Measurements from ENCODE around the gene TOB1. TPM values are rescaled to one million over a fixed set of nuclear protein-coding genes. Genes with fewer than 3 reads are reported as not detected.

The TOB1 gene
- total RNA-seq, 1 donor from 2014 or later: 71.1 TPM

DNA sequence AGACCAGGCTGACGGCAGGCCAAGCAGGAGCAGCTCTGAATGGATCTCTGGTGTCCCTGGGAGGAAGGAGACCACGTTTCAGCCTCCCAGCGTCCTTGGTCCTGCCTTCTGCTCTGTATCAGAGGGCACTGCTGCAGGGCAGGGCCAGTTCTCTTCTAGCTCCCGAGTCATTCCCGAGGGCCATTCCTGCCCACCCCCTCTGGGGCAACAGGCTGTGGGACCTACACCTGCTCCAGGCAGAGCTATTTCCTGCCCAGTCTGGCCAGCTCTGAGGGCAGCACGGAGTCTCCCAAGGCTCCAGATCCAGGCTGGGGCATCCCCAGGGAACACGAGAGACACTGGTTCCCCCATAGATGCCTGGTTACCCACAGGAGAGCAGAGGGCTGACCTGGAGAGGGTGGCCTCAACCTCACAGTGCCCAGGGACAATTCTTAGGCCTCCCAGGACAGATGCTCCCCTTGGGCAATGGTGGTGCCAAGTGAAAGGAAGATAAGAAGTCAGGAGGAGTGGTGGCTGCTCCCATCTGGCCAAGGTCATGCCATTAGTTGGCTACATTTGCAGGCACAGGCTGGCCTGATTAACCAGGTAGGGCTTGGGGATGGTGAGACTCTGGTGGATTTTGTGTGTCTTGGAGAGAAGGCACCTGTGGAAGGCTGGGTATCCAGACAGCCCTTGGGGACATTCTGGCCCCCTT lies 28.7 kb downstream of the TOB1 start:
- intact Hi-C loops (cut with DNase I): no loop called here
- DNase-seq (ENCODE audit: low spot score): no peak

DNA sequence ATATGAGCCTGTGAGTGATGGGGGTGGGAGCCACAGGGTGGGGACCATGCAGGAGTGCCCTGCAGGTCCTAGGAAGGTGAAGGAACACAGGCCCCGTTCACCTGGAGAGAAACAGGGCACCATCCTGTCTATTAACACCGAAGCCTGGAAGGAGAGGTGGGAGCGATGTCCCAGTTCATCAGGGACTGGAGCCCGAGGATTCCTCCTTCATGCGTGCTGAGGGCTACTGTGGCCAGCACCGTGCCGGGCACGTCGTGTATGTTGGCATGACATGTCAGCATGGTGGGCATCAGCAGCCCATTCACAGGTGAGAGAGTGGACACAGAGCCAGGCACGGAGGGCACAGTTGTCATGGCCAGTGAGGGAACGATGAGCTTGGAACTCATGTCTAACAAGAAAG lies 29.3 kb downstream of the TOB1 start:
- DNase-seq (ENCODE audit: low spot score): no peak
- intact Hi-C loops (cut with DNase I): no loop called here

DNA sequence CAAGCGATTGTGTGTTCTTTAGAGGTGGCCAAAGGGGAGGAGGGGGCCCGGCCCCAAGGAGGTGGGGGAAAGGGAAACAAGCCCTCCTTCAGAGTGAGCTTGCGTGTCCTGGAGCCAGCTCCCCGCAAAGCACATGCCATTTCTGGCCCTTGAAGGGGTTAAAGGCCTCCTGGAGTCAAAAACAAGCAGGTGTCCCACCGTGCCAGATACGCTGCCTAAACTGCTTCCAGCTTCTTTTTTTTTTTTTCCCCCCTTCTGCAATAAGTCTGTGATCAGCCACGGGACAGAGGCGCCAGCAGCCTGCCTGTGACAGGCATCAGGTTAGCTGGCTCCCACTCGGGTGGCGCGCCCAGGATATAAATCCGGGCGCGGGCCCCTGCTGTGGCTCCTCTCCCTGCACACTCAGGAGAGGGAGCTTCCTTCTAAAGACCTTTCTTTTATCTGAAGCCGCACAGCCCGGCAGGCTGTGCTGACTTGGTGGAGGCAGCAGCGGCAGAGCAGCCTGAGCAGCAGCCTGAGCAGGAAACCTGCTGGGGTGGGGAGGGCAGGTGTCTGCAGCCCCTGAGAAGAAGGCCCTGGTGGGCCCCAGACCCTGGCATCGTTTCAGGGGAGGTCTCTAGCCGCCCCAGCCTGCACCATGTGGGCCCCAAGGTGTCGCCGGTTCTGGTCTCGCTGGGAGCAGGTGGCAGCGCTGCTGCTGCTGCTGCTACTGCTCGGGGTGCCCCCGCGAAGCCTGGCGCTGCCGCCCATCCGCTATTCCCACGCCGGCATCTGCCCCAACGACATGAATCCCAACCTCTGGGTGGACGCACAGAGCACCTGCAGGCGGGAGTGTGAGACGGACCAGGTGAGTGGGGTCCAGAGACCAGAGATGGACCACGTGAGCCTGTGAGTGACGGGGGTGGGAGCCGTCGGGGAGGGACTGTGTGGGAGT lies 30.6 kb downstream of the TOB1 start, which contains the start of gene WFIKKN2:
Gene WFIKKN2 (plus strand): TSS at position 286 of the 934 bp plus-strand sequence. CDS start 352 bp downstream, at position 638.
- intact Hi-C loops (cut with DNase I): no loop called here
- DNase-seq (ENCODE audit: low spot score): no peak

DNA sequence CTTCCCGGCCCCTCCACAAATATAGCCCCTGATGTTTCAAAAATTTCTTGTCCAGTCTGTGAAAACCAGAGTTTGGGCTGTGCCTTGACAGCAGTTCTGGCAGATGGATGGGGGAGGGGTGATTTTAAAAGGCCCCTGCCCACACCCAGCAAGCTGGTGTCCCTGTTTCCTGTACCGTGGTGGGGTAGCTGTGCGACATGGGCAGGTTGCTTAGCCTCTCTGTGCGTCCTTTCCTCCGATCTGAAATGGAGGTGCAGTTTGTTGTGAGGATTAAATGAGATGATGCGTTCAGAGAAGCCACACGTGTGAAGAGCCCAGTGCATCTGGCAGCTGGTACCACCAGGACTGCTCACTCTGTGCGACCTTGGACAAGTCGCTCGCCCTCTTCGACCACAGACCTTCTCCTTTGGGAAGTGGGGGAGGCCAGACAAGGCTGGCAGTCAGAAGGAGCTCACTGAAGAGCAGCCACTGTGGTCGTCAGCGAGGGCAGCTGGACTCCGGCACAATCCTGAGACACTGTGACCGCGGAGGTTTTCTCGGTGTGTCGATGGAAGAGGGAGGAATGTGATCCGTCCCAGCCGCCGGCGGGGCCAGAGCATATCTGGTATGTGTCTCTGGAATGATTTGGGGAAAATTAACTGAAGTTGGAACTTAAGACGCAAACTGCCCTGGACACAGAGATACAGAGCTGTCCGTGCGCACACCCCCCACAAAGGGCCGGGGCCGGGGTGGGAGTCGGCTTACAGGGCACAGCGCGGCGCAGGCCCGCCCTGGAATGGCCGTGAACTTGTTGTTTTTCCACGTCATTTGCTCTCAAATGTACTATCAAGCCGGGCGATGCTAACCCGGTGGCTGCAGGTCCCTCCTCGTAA lies 31.5 kb downstream of the TOB1 start:
- DNase-seq (ENCODE audit: low spot score): no peak
- intact Hi-C loops (cut with DNase I): no loop called here

DNA sequence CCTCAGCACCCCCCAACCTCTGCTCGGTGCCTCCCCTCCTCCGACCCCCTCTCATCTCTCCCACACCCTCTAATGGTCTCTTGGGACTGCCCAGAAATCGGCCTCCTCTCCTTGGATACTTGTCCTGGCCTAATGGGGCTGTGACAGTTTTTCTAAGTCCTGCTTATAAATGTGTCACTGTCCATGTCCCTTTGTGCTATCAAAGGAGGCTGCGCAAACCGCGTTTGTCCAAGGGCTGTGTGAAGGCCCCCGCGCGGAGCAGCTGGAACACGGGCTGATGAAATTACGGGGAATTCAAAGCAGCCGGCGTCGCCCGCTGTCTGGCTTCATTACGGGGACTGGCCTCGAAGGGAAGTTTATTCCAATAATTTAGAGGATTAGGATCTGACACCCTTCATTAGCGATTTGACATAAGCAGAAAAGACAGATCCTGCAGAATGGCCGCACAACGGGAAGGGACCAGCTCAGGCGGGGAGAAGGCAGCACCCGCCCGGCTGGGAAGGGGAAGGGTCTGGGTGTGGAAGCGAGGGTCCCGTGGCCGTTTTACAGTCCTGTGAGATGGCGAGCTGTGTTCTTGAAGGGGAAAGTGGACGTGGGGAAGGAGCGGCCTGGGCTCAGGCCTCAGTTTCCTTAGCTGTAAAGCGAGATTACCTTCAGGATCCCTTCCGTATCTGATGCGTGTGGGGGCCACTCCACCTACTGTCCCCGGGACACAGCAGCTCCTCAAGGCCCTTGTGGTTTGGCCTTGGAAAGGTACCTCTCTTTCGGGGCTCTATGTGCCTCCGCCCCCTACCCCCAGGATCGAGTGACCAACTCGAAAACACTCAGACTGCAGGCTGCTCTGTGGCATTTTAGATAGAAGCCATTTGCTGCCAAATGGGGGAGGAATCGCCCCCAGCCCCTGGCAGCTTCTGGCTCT lies 32.4 kb downstream of the TOB1 start:
- intact Hi-C loops (cut with DNase I): no loop called here

DNA sequence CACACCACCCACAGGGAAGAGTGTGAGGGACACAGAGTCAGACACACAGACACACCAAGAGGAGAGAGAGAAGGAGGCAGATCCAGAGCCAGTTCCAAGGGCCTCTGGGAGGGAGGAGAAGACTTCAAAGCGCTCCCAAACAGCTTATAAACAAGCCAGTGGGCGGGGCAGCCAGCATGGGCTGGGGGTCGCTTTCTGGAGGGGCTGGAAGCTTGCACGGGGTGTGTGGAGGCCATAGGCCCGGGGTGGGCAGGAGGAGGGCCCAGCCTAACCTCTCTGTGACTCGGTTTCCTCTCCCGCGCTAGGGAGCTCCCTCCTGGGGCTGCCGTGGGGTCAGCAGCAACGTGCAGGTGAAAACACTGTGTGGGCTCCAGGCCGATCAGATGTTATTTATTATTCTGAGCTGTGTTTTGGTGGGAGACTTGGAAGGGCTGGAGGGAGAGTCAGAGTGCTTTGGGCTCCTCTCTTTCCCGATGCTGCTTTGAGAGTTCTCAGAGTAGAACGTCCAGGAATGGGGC lies 33.2 kb downstream of the TOB1 start:
- intact Hi-C loops (cut with DNase I): no loop called here
- DNase-seq (ENCODE audit: low spot score): no peak

More for the DNA sequence above, 32.4 kb downstream of the TOB1 start:
- DNase-seq (ENCODE audit: low spot score): no peak

DNA sequence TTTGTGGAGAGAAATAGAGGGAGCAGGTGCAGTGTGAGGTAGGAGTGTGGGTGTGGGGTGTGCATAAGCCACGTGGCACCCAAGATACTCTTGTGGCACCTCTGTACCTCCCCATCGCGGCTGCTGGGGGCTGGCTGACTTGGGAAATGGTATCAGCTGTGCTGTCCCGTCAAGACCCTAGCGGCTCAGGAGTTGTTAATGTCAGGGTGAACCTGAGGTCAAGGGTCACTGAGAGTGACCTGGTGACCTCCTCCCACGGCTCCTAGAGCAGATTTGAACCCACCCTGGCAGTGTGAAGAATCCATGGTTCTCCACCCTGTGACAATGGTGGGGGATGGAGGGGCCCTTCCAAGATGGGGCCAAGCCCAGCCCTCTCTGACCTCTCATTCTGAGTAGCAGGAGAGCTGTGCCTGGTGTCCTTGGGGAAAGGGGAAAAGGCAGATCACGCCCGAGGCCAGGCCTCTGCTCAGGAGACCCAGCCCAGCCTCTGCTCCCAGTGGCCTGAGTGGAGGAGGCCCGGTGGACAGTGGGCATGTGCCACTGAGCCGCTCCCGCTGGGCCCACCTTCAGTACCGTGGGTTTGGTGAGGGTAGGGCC lies 33.8 kb downstream of the TOB1 start:
- no peak for DNase-seq (ENCODE audit: low spot score)
- intact Hi-C loops (cut with DNase I): no loop called here

DNA sequence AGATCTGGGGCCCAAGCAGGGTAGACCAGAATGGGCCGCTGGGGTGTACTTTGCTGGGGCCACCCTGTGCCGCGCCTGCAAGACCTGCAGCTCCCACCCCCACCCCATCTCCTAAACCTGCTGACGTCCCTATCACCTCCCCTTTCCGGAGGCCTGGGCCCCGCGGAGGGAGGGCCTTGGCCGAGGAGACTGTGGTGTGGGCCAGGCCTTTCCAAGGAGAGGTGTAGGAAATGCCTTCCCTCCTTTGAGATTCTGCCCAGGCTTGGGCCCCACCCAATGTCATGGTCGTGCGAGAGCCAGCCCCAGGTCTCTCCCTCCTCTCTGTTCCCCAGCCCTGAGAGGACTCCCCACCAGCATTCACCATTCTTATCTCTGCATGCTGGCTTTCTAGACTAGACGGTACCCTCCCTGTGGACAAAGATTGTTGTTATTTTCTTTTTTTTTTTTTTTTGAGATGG lies 34.7 kb downstream of the TOB1 start:
- DNase-seq (ENCODE audit: low spot score): no peak
- intact Hi-C loops (cut with DNase I): no loop called here

DNA sequence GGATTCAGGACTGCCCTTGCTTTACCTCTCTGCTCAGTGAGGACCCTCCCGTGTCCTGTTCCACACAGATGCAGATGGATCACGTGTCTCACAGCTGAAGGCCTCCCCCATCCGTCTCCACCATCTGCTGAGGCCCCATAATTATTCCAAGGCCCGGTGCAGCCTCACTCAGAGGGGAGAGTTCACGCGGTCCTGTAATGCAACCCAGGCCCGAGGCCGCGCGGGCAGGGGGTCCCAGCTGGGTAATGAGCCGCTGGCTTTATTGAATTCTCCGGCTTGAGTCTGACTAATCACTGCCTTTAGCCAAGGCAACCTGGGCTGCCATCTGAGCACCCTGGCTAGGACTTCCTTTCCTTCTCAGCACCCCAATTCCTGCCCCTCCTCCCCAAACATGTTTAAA lies 35.2 kb downstream of the TOB1 start:
- DNase-seq (ENCODE audit: low spot score): no peak
- intact Hi-C loops (cut with DNase I): no loop called here

DNA sequence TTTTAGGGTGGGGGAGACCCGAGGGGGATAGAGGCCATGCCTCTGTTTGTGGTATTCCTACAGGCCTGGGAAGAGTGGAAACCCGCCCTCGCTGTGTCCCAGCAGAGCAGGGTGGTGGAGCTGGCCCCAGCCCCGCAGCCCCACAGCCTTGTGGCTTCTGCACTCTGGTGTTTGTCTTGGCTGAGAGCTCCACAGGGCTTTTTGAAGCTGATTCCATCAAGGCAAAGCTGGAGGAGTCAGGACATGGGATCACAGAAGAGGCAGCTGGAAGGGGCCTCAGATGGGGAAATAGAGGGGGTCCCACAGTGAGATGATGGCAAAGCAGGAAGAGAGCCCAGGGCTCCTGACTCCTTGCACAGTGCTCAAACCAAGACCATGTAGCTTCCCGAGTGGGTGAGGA lies 35.8 kb downstream of the TOB1 start:
- DNase-seq (ENCODE audit: low spot score): no peak
- intact Hi-C loops (cut with DNase I): no loop called here

DNA sequence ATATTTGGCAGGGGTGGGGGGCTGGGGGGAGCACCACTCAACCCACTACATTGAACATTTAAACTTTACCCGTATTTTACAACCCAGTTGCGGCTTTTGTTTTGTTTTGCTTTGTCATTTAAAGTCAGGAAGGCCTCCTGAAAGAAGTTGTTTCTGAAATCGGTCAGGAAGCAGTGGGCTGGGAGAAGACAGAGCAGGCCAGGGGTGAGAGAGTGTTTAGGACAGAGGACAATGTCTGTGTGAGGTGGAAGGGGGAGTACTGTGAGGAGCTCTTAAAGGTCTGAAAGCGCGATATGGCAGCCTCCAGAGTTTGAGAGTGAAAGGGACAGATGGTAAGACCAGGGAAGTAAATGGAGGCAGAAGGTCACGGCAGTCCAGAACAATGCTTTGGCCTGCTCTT lies 36.8 kb downstream of the TOB1 start:
- DNase-seq (ENCODE audit: low spot score): no peak
- intact Hi-C loops (cut with DNase I): no loop called here

DNA sequence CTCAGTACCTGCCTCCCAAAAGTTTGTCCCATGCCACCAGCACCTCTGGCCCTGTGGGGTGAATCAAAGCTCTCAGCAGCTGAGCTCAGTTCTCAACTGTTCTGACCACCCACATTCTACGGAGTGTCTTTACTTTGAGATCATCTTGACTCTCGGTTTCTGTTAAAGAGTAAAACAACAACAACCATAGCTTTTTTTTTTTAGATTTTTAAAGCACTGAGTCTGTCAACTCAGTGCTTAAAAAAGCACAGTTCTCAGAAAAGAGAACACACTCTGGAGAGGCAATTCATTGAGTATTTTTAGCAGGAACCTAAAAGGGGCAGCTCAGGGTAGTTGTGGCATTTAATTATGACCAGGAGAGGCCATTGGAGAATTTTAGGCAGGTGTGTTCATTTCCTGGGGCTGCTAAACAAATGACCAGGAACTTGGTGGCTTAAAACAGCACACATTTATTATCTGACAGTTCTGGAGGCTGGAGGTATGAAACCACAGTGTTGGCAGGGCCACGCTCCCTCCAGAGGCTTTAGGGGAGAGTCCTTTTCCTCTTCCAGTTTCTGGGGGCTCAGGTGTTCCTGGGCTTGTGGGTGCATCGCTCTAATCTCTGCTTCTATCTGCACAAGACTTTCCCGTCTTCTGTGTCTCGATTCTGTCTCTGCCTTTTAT lies 37.5 kb downstream of the TOB1 start:
- intact Hi-C loops (cut with DNase I): no loop called here
- no peak for DNase-seq (ENCODE audit: low spot score)

DNA sequence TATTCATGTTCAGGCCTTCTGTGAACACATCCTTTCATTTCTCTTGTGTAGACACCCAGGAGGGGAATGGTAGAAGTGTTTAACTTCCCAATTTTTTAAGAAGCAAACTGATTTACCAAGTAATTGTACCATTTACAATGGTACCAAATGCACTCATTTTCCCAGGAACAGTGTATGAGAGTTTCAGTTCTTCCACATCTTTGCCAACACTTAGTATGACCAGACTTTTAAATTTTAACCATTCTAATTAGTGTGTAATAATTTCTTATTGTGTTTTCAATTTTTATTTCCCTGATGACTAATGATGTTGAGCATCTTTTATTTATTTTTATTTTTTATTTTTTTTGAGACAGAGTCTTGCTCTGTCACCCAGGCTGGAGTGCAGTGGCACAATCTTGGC lies 41.0 kb downstream of the TOB1 start:
- intact Hi-C loops (cut with DNase I): no loop called here
- DNase-seq (ENCODE audit: low spot score): no peak

DNA sequence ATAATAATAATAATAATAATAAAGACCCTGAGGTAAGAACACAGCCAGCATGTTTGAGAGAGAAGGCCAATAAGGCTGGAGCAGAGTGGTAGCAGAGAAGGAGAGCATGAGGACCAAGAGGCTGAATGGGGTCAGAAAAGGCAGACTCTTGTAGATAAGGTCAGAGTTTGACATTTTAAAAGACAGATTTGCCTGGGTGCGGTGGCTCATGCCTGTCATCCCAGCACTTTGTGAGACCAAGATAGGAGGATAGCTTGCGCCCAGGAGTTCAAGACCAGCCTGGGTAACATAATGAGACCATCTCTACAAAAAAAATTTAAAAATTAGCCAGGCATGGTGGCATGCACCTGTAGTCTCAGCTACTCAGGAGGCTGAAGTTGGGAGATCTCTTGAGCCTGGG lies 41.7 kb downstream of the TOB1 start:
- no peak for DNase-seq (ENCODE audit: low spot score)
- intact Hi-C loops (cut with DNase I): no loop called here

DNA sequence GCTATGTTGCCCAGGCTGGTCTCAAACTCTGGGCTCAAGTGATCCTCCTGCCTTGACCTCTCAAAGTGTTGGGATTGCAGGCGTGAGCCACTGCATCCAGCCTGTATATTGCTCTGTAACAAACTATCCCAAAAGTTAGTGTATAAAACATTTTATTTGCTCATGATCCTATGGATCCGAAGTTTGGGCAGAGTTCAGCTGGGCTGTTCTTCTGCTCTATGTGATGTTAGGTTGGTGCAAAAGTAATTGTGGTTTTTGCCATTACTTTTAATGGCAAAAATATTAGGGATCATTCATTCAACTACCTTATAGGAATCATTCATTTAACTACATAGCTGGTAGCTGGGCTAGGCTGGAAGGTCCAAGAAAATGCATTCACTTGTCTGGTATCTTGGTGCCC lies 43.6 kb downstream of the TOB1 start:
- DNase-seq (ENCODE audit: low spot score): no peak
- intact Hi-C loops (cut with DNase I): no loop called here

DNA sequence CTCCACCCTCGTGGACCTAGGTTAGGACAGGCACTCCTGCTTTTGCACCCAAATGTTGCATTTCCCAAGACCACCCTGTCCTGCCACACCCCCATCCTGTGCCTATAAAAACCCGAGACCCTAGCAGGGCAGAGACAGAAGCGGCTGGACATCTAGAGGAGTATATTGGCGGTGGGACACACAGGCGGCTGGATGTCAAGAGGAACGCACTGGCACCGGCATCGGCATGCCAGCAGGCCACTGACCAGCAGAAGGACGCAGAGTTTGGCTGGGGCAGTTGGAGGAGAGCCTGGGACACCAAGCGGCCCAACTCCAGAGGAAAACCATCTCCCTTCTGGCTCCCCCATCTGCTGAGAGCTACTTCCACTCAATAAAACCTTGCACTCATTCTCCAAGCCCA lies 45.5 kb downstream of the TOB1 start:
- intact Hi-C loops (cut with DNase I): no loop called here
- no peak for DNase-seq (ENCODE audit: low spot score)

DNA sequence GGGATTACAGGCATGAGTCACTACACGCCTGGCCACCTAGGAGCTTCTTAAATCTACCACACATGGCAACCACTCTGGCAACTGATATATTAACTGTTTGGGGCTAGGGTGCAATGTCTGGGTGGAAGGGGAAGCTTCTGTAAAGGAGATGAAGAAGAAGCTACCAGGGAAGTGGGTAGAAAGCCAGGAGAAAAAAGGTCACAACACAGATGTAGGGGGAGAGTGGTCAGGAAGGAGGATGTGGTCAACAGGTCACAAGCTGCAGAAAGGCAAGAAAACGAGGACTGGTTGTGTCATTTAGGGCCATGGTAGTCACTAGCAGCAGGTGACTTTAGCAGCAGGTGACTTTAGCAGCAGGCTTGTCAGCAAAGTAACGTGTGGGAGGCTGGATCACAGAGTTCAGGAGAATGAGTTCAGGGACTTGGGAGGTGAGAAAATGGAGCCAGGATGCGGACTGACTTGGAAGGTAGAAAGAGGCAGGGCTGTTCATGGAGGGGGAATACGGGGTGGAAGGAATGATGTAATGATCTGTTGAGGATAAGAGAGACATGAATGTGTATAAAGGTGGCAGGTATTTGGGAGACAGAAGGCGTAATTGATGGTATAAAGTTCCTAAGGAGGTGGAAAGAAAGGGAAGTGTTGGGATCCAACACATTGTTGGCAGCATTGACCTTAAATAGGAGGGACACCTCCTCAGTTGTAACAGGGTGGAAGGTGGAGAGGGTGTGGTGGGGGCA lies 47.1 kb downstream of the TOB1 start:
- DNase-seq (ENCODE audit: low spot score): no peak
- intact Hi-C loops (cut with DNase I): no loop called here
